HG03280 (cell line): ENCODE measurements around the gene RNF11.
A peak's percentile ranks its signal among the peaks of the same experiment; 100 is the strongest.

ENCODE experiments used
- ATAC-seq: cut with Tn5 transposase; IDR thresholded peaks from one replicate; pipeline ENCODE4 v1.9.1; 2021; ENCODE audit warnings: mild to moderate bottlenecking, moderate library complexity; ENCODE audit not compliant: unreplicated experiment

RNF11 gene

DNA sequence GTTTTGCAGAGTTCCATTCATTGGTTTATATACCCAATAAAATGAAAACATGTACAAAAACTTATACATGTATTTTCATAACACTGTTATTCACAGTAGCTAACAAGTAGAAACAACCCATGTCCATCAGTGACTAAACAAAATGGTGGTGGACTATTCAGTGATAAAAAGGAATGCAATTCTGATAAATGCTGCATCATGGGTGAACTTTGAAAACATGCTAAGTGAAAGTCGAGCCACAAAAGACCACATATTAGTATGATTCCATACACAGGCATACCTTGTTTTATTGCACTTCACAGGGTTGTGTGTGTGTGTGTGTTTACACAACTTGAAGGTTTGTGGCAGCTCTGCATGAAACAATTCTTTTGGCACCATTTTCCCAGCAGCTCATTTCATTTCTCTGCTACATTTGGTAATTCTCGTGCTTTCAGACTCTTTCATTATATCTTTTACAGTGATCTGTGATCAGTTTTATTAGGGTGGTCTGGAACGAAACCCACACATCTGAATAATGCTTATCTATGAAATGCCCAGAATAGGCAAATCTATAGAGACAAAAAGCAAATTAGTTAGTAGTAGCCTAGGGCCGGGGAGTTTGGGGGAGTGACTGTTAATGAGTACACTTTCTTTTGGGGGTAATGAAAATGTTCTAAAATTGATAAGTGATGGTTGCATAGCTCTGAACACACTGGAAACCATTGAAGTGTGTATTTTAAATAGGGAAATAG, 27.2 kb downstream of the RNF11 start:
- ATAC-seq: no peak

DNA sequence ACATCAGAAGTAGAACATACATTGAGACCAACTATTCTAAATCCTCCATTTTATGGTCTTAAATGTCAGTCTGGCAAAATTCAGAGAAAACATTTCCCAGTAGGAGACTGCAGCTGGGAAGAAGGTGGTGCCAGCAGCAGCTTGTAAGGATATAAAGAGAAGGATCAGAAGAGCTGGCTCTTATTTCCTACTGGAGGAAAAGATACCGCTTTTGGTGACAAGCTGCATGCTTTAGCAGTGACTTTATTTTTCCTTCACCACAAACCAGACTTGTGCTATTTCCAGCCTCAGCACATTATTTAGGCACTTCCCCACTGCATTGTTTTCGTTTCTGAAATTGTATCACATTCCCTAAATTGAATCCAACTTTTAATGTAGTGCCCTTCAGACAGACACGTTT, 28.4 kb downstream of the RNF11 start:
- ATAC-seq: no peak

DNA sequence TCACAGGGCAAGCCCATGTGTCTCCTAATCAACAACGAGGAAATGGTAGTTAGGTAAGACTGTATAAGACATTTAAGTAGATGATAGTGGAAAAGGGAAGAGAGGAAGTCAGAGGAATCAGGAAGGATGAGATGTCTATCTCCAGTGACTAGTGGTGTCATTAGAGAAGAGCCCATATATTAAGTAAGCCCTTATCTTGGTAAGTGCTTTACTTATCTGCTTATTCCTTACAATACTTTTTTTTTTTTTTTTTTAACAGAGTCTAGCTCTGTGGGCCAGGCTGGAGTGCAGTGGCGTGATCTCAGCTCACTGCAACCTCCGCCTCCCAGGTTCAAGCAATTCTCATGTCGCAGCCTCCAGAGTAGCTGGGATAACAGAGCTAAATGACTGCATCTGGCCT, 29.5 kb downstream of the RNF11 start:
- ATAC-seq: no peak

DNA sequence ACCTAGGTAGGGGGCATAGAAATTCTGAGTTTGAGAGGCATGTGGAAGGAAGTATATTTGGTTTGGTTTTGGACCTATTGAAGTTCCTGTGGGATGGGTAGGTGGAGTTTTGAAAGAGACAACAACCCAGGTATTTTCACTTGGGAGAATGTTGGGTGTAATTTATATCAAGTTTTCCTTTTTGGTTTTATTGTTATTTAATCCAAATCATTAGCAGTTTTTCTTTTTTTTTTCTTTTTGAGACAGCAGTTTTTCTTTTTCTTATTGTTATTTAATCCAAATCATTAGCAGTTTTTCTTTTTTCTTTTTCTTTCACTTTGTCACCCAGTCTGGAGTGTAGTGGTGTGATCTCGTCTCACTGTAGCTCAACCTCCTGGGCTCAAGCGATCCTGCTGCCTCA, 30.1 kb downstream of the RNF11 start:
- no peak for ATAC-seq

DNA sequence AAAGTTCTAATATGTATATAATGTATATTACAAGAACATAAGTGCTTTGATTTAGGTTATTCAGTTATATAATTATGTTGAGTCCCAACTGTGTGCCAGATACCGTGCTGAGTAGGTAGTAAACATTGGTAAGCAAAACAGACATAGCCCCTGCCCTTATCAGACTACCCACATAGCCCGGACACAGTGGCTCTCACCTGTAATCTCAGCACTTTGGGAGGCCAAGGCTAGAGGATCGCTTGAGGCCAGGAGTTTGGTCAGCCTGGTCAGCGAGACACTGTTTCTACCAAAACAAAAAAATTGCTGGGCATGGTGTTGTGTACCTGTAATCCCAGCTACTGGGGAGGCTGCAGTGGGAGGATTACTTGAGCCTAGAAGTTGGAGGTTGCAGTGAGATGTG, 30.7 kb downstream of the RNF11 start:
- no peak for ATAC-seq

DNA sequence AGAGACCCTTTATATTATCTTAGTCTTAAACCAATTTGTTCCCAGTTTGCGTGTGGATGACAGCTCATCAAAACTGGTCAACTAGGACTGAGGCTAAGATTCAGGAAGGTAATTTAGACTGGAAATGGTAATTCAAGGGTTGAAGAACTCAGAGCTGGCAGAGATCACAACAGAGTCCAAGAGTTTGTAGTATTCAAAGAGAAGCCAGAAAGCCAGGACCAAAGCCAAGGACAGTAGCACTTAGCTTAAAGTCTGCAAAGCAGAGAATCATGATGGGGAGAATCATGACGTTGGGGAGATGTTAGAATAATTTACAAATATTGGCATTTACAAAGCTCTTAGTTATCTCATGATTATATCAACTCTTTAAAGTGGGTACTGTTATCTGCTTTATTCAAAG, 32.6 kb downstream of the RNF11 start:
- ATAC-seq: no peak

DNA sequence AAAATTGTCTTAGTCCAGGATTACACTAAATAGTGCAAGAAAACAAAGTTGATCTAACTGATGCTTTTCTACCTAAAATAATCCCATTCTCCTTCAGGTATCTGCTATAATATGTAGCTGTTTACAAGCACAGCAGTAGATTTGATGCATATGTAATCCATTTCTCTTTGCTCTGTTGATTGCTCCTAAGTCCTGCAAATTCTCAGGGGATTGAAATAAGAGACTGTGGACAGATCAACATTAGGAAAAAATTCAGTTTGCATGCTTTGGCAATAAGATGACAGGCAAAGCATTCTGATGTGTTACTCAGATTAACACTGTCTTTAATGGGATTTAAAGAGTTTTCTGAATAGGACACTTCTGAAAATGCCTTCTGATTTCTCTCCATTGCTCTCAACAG, 34.7 kb downstream of the RNF11 start:
- no peak for ATAC-seq

DNA sequence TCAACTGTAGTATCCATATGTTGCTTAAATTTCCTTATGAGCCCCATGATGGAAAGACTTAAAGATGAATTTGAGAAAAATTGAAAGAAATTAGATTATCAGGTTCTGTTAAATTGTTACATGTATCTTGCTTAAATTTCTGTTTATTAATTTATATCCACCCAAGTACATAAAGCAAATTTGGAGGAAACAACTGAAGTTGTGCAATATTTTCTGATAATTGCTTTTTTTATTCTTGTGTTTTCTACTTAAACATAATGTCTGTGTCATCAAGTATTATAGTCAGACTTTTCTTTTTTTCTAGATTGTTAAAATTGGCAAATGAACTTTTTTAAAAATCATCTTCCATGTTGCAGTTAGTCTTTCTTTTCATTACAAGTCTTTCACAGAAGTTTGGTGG, 36.8 kb downstream of the RNF11 start:
- no peak for ATAC-seq

DNA sequence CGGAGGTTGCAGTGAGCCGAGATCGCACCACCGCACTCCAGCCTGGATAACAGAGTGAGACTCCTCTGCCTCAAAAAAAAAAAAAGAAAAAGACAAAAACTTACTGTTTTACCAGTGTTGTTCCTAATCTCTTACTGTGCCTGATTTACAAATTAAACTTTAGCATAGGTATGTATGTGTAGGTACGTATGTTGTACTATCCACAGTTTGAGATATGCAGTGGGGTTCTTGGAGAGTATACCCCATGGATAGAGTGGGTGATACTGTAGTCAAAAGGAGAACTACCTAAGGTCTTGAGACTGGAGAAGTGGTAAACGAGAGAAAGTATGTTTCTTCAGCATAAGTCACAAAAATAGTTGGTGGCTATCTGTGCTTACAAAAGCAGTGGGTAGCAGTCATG, 38.6 kb downstream of the RNF11 start:
- ATAC-seq: no peak

DNA sequence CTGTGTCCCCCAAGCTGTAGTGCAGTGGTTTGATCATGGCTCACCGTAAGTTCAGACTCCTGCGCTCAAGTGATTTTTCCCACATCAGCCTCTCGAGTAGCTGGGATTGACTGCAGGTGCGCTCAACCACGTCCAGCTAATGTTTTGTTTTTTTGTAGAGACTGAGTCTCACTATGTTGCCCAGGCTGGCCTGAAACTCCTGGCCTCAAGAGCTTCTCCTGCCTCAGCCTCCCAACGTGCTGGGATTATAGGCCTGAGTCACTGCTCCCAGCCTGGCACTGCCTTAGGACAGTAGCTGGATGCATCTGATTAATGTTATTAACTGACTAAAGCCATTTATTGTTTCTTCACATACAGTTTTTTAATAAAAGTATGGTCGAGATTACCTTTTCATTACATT, 40.2 kb downstream of the RNF11 start:
- no peak for ATAC-seq

DNA sequence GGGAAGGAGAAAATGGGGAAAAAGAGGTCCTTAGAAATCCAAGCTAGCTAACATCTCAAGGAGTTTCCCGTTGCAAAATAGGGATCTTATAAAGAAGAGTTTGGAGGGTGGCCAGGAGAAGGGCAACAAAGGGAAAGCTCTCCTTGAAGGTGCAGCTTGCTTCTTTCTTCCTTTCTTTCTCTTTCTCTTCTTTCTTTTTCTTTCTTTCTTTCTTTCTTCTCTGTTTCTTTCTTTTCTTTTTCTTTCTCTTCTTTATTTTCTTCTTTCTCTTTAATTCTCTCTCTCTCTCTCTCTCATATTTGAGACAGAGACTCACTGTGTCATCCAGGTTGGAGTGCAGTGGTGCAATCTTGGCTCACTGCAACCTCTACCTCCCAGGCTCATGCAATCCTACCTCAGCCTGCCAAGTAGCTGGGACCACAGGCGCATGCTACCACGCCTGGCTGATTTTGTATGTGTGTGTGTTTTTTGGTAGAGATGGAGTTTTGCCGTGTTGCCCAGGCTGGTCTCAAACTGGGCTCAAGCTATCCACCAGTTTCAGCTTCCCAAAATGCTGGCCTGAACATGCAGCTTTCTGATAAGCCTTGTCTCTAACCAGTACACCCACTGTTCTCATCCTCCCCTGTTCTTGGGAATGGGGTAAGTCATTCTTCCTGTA, 44.4 kb downstream of the RNF11 start:
- no peak for ATAC-seq

DNA sequence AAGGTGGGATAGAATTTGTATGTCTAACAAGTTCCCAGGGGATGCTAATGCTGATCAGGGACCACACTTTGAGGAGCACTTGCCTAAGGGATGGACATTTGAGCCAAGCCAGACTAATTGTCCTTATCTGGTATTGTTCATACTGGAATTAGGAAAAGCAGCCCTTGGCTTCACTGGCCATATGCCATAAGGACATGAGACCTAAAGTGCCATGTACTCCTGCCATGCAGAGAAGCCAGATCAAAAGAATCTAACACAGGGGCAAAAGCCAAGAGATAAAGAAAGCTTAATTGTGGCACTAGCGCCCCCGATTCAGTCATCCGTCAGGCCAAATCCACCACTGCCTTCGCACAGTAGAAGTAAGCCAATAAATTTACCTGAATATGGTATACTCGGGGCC, 45.7 kb downstream of the RNF11 start:
- ATAC-seq: no peak

DNA sequence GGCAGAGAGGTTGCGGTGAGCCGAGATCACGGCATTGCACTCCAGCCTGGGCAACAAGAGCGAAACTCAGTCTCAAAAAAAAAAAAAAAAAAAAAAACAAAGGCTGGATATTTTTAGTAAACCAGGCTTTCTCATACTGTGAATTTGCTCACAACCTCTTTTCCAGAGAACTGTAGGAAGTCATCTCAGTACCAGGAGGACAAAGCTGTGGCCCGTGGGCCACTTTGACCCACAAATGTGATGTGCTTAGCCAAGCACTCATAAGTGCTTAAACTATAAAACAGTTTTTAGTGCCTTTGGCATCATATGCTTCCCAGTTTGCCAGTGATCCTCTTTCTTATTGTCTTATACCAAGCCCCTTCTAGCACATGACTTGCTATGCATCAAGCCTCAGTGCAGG, 46.5 kb downstream of the RNF11 start:
- ATAC-seq: no peak

DNA sequence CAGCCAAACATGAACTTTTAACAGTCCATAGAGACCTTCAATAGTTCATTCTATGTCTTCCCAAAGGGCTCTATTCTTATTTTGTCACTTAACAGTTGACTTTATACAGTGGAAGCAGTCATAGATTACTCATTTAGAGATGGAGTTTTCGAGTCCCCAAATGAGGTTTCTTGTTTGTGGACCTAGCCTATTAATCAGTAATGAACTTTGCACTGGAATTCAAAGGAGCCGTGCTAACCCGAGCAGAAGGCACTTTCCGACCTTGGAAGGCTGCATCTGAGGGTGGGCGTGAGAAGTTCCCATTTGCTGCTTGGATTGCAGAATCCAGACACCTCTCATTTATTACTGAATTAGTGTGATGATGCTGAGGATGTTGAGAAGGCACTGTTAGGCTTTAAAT, 47.9 kb downstream of the RNF11 start:
- ATAC-seq: no peak

DNA sequence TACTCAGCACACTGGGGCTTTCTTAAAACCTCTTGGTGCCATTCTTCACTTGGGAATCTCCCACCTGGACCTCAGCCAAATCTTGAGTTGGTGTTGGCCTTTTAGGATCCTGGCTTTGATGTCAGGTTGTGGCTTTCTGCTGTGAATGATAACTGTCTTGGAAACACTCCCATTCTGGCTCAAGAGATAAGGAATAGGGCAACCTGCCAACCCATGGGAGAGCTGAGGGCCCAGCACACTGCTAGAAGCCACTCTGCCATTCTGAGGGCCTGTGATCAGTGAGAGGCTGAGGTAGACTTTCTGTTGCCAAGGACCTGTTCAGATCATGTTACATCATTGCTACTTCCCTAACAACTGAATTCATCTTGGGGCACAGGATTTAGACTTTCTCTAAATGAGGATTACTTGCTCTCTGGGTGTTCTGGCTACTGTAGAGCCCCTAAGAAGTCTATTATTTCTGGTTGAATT, 48.4 kb downstream of the RNF11 start:
- ATAC-seq: peak; percentile 44

DNA sequence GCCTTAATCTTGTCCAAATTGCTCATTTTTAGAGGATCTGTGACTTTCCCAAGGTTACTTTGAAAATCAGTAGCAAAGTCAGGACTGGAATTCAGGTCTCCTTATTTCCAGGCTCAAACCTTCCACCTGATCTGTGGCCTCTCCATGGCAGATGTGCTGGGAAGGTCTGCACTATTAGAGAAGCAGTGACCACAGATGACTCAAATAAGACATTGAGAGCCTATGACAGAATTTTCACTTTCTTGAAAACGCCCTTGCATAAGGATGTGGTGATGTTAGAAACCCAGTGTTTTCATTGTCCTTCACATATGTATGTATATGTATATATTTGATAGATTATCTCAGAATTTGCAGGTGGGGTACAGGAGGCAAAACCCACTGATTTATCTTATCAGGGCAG, 49.0 kb downstream of the RNF11 start:
- peak; percentile 88 for ATAC-seq

DNA sequence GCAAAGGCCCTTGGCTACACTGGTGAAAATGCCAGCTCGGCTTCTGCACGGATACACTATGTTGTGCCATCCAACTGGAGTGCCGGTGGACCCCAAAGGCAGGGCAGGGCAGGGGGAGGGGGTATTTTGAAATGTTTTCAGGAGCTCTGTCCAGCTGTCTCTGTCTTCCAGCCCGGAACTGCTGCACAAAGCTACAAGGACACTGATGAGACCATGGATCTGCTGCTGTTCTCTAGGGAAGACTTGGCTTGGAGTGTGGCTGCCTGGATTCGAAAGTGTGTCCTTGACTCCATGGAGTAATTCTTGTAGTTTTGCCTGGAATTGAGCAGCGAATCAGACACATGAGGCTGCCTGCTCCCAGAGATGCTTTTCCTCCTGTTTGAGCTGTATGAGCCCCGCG, 51.9 kb downstream of the RNF11 start:
- no peak for ATAC-seq

DNA sequence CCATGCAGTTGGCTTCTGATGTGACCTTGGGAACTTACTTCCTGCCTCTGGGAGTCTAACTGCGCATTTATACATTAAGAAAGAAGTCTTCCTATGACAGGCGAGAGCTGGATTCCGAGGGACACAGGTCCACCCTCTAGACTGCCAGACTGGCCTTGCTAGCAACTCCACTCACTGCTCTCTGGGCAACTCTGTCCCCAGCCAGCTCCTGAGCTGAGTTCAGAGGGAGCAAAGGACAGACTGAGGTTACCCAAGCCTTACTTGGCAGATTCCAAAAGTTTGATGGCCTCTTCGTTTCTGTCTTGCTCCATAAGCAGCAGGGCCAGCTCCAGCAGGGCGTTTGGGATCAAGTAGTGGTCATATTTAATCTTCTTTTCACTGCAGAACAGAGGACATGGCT, 52.5 kb downstream of the RNF11 start:
- no peak for ATAC-seq

DNA sequence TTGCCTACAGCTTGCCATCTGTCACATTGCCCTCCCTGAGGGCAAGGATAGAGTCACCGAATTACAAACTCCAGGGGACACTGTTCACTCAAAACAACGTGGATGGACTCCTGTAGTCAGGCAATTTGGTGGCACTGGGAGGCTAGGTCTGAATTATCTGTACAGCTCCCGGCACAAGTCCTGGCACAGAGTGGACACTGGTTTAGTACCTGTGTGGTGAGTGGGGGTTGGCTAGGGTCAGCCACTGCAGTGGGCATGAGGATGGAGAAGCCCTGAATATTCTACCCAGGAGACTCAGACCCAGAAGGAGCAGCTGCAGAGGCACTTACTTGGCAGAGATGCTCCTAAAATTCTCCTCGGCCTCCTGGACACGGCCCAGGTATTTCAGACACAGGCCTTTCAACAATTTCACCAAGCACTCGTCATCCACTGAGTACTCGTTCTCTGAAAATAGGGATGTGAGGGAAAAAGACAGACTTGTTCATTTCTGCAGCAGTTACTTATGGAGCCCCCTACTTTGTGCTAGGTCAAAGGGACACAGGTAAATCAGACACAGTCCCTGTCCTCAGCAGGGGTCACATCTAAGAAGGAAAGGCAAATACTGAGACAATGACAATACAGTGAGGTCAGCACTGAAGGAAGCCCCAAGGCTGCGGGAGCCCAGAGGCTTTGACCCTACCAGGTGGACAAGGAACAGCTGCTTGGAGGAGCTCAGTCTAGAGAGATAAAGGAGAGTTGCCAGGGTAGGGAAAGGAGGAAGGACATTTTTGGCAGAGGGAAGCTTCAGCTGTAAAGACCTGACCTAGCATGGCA, 53.8 kb downstream of the RNF11 start:
- ATAC-seq: no peak

DNA sequence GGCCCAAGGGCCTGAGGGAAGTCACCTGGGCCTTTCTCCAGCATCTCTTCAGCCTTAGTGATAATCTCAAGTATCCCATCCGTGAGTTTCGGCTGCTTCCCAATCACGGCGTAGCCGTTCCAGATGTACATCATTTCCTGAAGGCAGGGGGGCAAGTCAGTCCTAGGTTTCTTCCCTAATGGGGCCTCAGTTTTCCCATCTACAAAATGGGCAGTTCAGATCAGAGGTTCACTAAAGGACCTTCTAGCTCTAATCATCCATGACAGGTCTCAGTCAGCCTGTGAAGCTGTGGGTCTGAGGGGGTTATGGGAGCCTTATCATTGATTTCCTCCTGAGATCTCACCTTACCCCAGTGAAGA, 54.4 kb downstream of the RNF11 start:
- ATAC-seq: no peak

DNA sequence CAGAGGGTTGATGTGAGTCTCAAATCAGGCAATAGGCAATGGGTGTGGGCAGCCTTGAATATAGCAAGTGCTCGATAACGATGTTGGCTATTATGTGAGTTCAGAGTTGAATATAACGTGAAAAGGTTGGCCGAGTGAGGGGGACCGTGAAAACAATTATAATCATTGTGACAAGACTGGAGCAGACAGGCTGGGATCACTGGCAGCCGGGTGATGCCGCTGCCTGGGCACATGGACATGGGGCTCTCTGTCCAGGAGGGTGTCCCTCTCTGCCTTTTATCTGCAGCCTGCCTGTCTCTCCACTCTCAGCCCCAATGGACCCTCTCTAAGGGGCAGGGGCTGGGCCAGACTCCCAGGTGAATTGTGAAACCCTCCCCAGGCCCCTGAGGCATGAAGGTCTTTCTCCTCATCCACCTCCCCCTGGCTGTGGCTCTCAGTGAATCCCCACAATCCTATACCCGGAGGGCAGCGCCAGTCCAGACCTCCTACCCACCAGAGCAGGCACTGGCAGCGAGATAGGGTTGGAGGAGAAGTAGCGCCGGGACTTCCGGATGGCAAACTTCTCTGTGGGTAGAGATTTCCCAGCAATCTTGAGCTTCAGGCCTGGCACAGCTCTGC, 57.9 kb downstream of the RNF11 start:
- ATAC-seq: no peak
